Large intestine (tissue), 3 donors: Measurements from ENCODE around the gene KIF26B. TPM values are rescaled to one million over a fixed set of nuclear protein-coding genes. Genes with fewer than 3 reads are reported as not detected.

ENCODE experiments used
- DNase-seq, 2 donors: peaks; one replicate each; pipeline versions ENCODE4 v3.0.0 to v3.0.0-alpha.2; 2013
- H3K27ac ChIP-seq: one replicate; pipeline ENCODE4 v1.5.1; 2013; ENCODE audit warnings: low read length
- H3K27me3 ChIP-seq: 2 replicates; pipeline ENCODE4 v1.6.1; 2013; ENCODE audit warnings: low read length; ENCODE audit not compliant: control insufficient read depth, insufficient read depth
- H3K36me3 ChIP-seq: 2 replicates; pipeline ENCODE4 v1.6.1; 2013; ENCODE audit warnings: low read length; ENCODE audit not compliant: control insufficient read depth, insufficient read depth
- H3K4me1 ChIP-seq: one replicate; pipeline ENCODE4 v1.6.1; 2013; ENCODE audit warnings: low read length; ENCODE audit not compliant: control insufficient read depth, insufficient read depth
- H3K4me3 ChIP-seq: one replicate; pipeline ENCODE4 v1.5.1; 2013; ENCODE audit warnings: low read length
- H3K9me3 ChIP-seq: one replicate; pipeline ENCODE4 v1.6.1; 2013; ENCODE audit warnings: mild to moderate bottlenecking, low read depth, low read length, moderate library complexity; ENCODE audit not compliant: control insufficient read depth
- WGBS: methylation state at CpG from one replicate; pipeline ENCODE4 v1.1.5; 2013; ENCODE audit warnings: low lambda C conversion rate; ENCODE audit not compliant: insufficient coverage; 5-methylcytosine and 5-hydroxymethylcytosine counted together
- polyA plus RNA-seq: library from polyadenylated mRNA; unstranded; fragments of 120-200 nt; gene quantifications from one replicate; pipeline ENCODE4 v1.2.1, GENCODE V29; 2013

Gene KIF26B
- polyA plus RNA-seq, 1 donor, result 3.9 TPM

DNA sequence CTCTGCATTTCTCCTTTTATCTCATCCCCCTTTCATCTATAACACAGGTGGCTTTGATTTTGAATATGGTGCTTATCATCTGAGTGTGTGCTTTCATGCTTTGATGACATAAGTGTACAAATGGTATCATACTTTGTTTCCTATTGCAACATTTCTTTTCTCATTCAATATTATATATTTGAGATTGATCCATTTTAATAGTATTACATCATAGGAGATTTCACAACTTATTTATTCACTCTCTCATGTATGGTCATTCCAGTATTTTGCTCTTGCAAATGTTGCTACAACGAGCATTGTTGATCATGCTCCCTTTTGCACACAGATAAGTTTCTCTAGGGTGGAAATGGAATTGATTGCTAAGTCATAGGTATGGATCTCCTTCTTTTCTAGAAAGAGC is 302.8 kb downstream of the KIF26B start:
- no CpG with 5 or more reads among the region's 1 CpG for whole genome bisulfite sequencing
- Histone ChIP-seq H3K4me1 (peaks cover 3% of the 10 kb centered on the region), H3K27ac (no peak overlapping the region), H3K27me3 (no peaks in the 10 kb centered on the region), H3K9me3 (no peaks in the 10 kb centered on the region), H3K4me3 (no peak overlapping the region), H3K36me3 (no peaks in the 10 kb centered on the region)
- DNase-seq, result no peak

DNA sequence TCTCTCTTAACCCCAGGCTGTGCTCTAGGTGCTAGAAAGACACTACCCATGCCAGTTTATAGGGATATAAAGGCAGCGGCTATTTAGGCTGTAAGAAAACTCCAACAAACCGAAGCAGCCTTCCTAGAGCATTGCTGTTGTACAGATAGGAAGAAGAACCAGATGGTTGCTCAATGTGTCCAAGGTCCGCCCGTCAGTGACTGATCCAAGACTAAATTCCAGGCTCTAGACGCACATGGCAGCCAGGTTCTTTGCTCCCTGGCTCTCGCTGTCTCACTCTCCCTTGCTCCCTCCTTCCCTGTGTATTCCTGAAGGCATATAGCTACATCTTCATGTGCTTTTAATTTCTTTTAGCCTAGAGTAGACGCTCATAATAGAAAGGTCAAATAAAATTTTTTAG is 303.4 kb downstream of the KIF26B start:
- Histone ChIP-seq H3K9me3 (no peaks in the 10 kb centered on the region), H3K36me3 (no peaks in the 10 kb centered on the region), H3K4me3 (no peak overlapping the region), H3K27me3 (no peaks in the 10 kb centered on the region), H3K4me1 (peaks cover 3% of the 10 kb centered on the region), H3K27ac (peak overlapping the region; percentile 14)
- 91% methylated on average over 4 of the region's 7 CpGs for WGBS
- DNase-seq, result peak; percentile 56 to 81

DNA sequence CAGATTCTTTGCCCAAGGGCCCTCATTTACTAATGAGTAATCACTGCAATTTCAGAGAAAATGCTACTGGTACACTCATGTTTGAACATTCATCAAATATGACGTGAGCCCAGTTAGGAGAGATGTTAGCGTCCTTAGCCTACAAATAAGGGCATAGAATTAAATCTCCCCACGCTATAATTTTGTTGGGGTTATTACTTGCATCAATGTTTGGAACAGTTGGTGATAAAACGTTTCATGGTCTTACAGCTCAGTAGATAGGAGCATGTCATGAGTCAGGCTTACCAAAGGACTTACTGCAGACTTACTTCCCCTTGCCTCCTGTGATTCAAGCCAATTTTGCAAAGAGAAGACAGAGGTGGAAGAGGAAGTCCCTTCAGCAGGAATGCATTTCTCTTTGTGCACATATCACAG is 304.0 kb downstream of the KIF26B start:
- no CpG with 5 or more reads among the region's 4 CpGs for WGBS
- Histone ChIP-seq H3K36me3 (no peaks in the 10 kb centered on the region), H3K9me3 (no peaks in the 10 kb centered on the region), H3K27ac (no peak overlapping the region), H3K4me3 (no peak overlapping the region), H3K4me1 (peaks cover 3% of the 10 kb centered on the region), H3K27me3 (no peaks in the 10 kb centered on the region)
- no peak for DNase-seq

DNA sequence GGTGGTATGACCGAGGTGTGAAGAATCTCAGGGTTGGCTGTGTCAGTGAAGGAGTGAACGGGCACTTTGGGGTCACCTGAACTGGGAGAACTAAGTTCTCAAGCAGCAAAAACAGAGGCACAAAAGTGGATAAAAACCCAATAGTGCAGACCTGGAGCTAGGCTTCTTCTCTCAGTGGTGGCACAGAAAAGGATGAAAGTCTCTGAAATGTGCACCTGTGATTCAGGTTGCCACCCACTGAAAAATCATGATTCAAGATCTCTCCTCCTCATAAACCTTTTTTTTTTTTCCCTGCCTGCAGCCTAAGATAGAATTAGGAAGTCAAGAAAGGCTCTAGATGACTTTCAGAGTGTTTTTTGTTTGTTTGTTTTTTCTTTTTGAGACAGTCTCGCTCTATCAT is 304.8 kb downstream of the KIF26B start:
- Histone ChIP-seq H3K27ac (no peak overlapping the region), H3K4me3 (no peak overlapping the region), H3K4me1 (peaks cover 3% of the 10 kb centered on the region), H3K9me3 (no peaks in the 10 kb centered on the region), H3K27me3 (no peaks in the 10 kb centered on the region), H3K36me3 (no peaks in the 10 kb centered on the region)
- no peak for DNase-seq
- 100% methylated on average over 1 of the region's 3 CpGs for WGBS

DNA sequence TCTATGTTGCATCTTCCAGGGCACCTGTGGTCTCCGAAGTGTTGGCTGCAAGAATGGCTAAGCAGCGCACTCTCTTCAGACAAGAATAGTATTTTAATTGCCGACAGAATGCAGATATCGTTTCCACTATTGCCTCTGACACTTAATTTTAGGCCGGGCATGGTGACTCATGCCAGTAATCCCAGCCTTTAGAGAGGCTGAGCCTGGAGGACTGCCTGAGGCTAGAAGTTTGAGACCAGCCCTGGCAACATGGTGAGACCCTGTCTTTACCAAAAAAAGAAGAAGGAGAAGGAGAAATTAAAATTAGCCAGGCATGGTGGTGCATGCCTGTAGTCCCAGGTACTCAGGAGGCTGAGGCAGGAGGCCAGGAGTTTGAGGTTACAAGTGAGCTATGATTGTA is 306.9 kb downstream of the KIF26B start:
- Histone ChIP-seq H3K36me3 (no peaks in the 10 kb centered on the region), H3K9me3 (no peaks in the 10 kb centered on the region), H3K27ac (no peak overlapping the region), H3K4me3 (no peak overlapping the region), H3K27me3 (no peaks in the 10 kb centered on the region), H3K4me1 (peaks cover 3% of the 10 kb centered on the region)
- no CpG with 5 or more reads among the region's 5 CpGs for WGBS
- DNase-seq, result no peak

DNA sequence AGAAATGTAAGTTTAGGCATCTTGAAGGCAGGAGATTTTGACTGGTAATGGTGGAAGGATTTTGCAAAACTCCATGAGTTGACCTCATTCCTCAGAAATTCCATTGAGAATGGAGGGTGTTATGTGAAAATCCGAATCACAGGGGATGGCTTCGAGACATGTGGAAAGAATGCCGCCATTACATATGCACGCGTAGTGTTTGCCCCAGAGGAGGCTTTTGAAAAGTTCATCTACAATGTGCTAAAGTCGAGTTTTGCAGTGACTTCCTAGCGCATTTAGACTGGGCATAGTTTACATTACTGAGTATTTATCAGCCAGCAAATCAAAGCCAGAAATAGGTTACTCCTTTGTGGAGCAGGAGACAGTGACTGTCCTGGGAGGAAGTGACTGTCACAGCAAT is 307.4 kb downstream of the KIF26B start:
- no CpG with 5 or more reads among the region's 7 CpGs for WGBS
- no peak overlapping the region for H3K27ac ChIP-seq
- H3K36me3 ChIP-seq, result no peaks in the 10 kb centered on the region
- H3K4me1 ChIP-seq, result peaks cover 3% of the 10 kb centered on the region
- no peaks in the 10 kb centered on the region for H3K27me3 ChIP-seq
- DNase-seq, result no peak
- no peak overlapping the region for H3K4me3 ChIP-seq
- H3K9me3 ChIP-seq, result no peaks in the 10 kb centered on the region

DNA sequence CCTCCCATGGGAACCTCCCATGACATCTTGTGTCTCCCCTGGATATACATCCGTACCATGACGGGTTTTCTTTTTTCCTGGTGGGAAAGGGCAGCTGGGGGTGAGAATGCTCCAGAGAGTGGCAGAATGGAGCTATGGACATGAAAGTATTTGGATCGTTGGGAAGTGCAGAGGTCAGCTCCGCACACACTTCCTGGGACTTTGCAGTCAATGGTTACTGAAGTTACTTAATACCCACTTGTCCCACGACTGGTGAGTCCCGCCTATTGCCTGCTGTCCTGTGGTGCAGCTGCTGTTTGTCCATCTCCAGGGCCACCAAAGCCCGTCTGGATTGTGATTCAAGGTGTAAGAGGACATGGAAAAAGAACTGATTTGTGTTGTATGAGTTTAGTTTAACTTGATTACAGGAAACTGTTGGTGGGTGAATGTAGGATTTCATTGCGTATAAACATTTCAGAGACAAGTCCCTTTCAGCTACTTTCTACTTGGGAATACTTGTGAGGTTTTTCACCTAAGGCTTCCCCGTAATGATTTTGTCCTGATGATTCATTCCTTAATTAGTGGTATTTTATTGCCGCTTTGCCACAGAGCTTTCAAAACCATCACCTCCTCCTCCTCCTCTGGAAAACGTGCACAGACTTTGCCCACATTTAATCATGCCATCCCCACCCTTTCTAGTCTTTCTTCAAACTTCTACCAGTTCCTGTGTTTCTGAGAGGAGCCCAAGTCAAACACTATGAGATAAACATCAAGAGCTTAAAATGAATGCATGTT is 308.8 kb downstream of the KIF26B start:
- H3K4me1 ChIP-seq, result peaks cover 3% of the 10 kb centered on the region
- no peak overlapping the region for H3K4me3 ChIP-seq
- H3K9me3 ChIP-seq, result no peaks in the 10 kb centered on the region
- WGBS, result 90% methylated on average over 2 of the region's 11 CpGs
- no peak overlapping the region for H3K27ac ChIP-seq
- no peaks in the 10 kb centered on the region for H3K27me3 ChIP-seq
- no peak for DNase-seq
- H3K36me3 ChIP-seq, result no peaks in the 10 kb centered on the region

DNA sequence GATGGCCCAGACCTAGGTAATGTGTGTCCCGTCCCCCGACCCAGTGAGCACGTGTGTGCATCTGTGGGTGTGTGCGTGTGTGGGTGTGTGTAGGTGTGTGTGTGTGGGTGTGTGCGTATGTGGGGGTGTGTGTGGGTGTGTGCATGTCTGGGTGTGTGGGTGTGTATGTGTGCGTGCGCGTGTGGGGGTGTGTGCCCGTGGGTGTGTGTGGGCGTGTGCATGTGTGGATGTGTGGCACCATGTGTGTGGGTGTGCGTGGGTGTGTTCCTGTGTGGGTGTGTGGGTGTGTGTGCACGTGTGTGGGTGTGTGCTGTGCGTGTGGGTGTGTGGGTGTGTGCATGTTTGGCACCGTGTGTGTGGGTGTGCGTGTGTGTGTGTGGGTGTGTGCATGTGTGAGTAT is 309.5 kb downstream of the KIF26B start:
- DNase-seq, result no peak
- H3K4me1 ChIP-seq, result no peaks in the 10 kb centered on the region
- no peaks in the 10 kb centered on the region for H3K27me3 ChIP-seq
- no peaks in the 10 kb centered on the region for H3K9me3 ChIP-seq
- no peak overlapping the region for H3K4me3 ChIP-seq
- no CpG with 5 or more reads among the region's 15 CpGs for WGBS
- no peak overlapping the region for H3K27ac ChIP-seq
- no peaks in the 10 kb centered on the region for H3K36me3 ChIP-seq

DNA sequence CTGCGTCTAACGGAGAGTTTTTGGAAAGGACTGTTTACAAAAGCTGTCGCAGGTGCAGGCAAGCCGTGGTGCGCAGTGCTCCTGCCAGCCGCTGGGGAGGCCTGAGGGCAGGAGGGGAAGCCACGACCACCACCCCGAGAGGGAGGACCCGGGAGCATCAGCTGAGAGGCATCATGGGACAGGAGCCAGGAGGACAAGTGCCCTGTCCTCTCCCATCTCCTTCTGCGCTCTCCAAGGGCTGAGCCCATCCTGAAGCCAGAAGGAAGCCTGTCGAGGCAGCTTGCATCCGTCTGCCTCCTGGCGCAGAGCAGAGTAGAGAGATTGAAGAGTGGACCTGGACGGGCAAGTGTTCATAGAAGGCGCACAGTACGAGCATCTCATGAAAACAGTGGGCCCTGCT is 310.9 kb downstream of the KIF26B start:
- DNase-seq, result no peak
- Histone ChIP-seq H3K9me3 (no peaks in the 10 kb centered on the region), H3K36me3 (no peaks in the 10 kb centered on the region), H3K4me1 (no peaks in the 10 kb centered on the region), H3K27me3 (no peaks in the 10 kb centered on the region), H3K27ac (no peak overlapping the region), H3K4me3 (no peak overlapping the region)
- WGBS, result no CpG with 5 or more reads among the region's 16 CpGs

DNA sequence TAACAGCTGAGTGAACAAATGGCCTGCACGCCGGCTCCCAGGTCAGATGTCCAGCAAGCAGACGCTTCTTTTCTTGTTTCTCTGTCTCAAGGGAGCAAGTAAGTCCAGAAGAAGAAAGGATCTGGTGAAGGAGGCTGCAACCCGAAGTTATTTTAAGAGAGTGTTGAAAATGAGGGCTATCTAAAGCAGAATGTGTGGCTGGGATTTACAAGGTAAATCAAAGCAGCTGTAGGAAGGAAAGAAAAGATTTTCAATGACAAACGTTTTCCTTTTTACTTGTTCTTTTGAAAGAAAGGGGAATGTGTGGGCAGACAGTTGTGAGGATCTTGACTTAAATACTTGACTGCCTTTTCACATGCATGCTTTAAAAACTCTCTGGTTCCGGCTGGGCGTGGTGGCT is 311.5 kb downstream of the KIF26B start:
- no peaks in the 10 kb centered on the region for H3K36me3 ChIP-seq
- no peak for DNase-seq
- H3K9me3 ChIP-seq, result no peaks in the 10 kb centered on the region
- no CpG with 5 or more reads among the region's 7 CpGs for WGBS
- no peaks in the 10 kb centered on the region for H3K4me1 ChIP-seq
- no peak overlapping the region for H3K4me3 ChIP-seq
- H3K27me3 ChIP-seq, result no peaks in the 10 kb centered on the region
- H3K27ac ChIP-seq, result no peak overlapping the region

DNA sequence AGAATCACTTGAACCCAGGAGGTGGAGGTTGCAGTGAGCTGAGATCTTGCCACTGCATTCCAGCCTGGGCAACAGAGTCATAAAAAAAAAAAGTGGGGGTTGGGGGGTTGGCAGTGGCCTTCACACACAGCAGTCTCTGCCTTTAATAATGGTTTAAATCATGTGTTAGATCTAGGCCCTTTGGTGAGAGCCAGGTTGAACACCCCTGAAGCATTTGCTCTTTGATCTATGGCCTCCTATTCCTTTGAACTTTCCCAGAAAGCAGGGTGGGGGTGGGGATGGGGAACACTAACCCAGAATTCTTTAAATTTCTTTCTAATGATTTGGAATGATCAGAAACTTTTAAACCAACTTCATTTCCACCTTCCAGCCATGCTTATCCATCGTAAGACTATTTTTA is 313.0 kb downstream of the KIF26B start:
- no peak for DNase-seq
- H3K9me3 ChIP-seq, result no peaks in the 10 kb centered on the region
- H3K27ac ChIP-seq, result no peak overlapping the region
- H3K4me1 ChIP-seq, result no peaks in the 10 kb centered on the region
- 80% methylated on average over 1 of the region's 1 CpG for WGBS
- no peaks in the 10 kb centered on the region for H3K36me3 ChIP-seq
- no peaks in the 10 kb centered on the region for H3K27me3 ChIP-seq
- no peak overlapping the region for H3K4me3 ChIP-seq
